ENCODE data around the gene PLAAT3.
A peak's percentile ranks its signal among the peaks of the same experiment; 100 is the strongest.

Gene PLAAT3

GRCh38 chr11:63564784-63565350 is 49.4 kb downstream of the PLAAT3 start:
- no peaks in the 10 kb centered on the region for H3K9me3 Mint-ChIP-seq
- no peak overlapping the region for H3K4me3 Mint-ChIP-seq
- H3K27ac Mint-ChIP-seq: peak overlapping the region; percentile 25 to 78 (median 65)

GRCh38 chr11:63564056-63564774 is 50.0 kb downstream of the PLAAT3 start:
- peaks cover 3% of the 10 kb centered on the region for H3K27me3 Mint-ChIP-seq (ENCODE audit: low read depth)
- no peak overlapping the region for H3K4me3 Mint-ChIP-seq
- H3K27ac Mint-ChIP-seq: peak overlapping the region; percentile 25 to 78 (median 65)
- H3K4me1 Mint-ChIP-seq: peaks cover 17% of the 10 kb centered on the region
- H3K36me3 Mint-ChIP-seq (ENCODE audit: low read depth): no peaks in the 10 kb centered on the region
- H3K9me3 Mint-ChIP-seq: no peaks in the 10 kb centered on the region
- TF ChIP-seq, protein P1, sequence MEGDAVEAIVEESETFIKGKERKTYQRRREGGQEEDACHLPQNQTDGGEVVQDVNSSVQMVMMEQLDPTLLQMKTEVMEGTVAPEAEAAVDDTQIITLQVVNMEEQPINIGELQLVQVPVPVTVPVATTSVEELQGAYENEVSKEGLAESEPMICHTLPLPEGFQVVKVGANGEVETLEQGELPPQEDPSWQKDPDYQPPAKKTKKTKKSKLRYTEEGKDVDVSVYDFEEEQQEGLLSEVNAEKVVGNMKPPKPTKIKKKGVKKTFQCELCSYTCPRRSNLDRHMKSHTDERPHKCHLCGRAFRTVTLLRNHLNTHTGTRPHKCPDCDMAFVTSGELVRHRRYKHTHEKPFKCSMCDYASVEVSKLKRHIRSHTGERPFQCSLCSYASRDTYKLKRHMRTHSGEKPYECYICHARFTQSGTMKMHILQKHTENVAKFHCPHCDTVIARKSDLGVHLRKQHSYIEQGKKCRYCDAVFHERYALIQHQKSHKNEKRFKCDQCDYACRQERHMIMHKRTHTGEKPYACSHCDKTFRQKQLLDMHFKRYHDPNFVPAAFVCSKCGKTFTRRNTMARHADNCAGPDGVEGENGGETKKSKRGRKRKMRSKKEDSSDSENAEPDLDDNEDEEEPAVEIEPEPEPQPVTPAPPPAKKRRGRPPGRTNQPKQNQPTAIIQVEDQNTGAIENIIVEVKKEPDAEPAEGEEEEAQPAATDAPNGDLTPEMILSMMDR (IDR thresholded peaks at IDR 0.05; ENCODE audit: unreplicated experiment in 3 of 3): no peak

More at GRCh38 chr11:63564784-63565350, 49.4 kb downstream of the PLAAT3 start:
- Mint-ChIP-seq H3K4me1 (peaks cover 17% of the 10 kb centered on the region), H3K36me3 (ENCODE audit: low read depth) (no peaks in the 10 kb centered on the region), H3K27me3 (ENCODE audit: low read depth) (peaks cover 3% of the 10 kb centered on the region)
- TF ChIP-seq, protein P1 (IDR thresholded peaks at IDR 0.05; ENCODE audit: unreplicated experiment in 3 of 3): no peak

GRCh38 chr11:63563201-63564055 is 50.8 kb downstream of the PLAAT3 start, which contains the start of gene PLAAT2:
Gene PLAAT2, minus strand, starts transcription at chr11:63563379. Its CDS starts 55 bp downstream, at chr11:63563324.
- TF ChIP-seq, protein P1 (IDR thresholded peaks at IDR 0.05; ENCODE audit: unreplicated experiment in 3 of 3): no peak
- no peaks in the 10 kb centered on the region for H3K9me3 Mint-ChIP-seq
- no peaks in the 10 kb centered on the region for H3K36me3 Mint-ChIP-seq (ENCODE audit: low read depth)
- H3K27me3 Mint-ChIP-seq (ENCODE audit: low read depth): peaks cover 3% of the 10 kb centered on the region
- H3K4me3 Mint-ChIP-seq: no peak within 1 kb of the TSS
- H3K27ac Mint-ChIP-seq: peak within 1 kb of the TSS in 2 of 3 experiments; percentile 44 to 78
- peaks cover 17% of the 10 kb centered on the region for H3K4me1 Mint-ChIP-seq

DNA sequence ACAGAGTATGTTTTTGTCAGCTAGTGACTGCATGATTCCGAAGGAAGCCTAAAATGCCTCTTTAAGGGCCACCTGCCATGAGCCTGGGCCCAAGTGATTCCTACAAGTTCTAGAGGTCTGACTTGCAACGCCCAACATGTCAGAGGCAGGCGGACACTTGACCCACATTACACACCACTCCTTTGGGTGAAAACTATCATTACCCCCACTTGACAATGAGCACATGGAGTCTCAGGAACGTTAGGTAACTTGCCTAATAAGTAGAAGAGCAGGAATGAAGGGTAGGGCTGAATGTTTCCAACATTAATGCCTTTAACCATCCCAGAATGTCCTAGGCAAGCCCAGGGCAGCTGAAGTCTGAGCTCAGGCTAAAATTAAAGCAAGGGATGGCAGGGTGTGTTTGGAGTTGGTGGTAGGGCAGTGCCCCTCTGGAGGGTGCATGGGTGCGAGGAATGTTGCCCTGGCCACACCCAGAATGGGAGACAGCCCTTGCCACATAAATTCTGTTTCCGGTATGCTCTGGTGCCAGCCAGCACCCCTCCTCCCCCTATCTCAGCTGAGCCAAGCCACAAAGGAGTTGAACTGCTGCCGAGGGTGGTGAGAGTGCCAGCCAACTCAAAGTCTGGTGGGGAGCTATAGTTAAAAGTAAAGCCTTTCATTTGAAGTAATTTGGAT is 53.6 kb downstream of the PLAAT3 start:
- TF ChIP-seq, protein P1 (IDR thresholded peaks at IDR 0.05; ENCODE audit: unreplicated experiment in 3 of 3): no peak
- H3K4me1 Mint-ChIP-seq: peaks cover 17% of the 10 kb centered on the region
- H3K4me3 Mint-ChIP-seq: no peak overlapping the region
- peaks cover 3% of the 10 kb centered on the region for H3K27me3 Mint-ChIP-seq (ENCODE audit: low read depth)
- no peak overlapping the region for H3K27ac Mint-ChIP-seq
- no peaks in the 10 kb centered on the region for H3K9me3 Mint-ChIP-seq
- no peaks in the 10 kb centered on the region for H3K36me3 Mint-ChIP-seq (ENCODE audit: low read depth)

DNA sequence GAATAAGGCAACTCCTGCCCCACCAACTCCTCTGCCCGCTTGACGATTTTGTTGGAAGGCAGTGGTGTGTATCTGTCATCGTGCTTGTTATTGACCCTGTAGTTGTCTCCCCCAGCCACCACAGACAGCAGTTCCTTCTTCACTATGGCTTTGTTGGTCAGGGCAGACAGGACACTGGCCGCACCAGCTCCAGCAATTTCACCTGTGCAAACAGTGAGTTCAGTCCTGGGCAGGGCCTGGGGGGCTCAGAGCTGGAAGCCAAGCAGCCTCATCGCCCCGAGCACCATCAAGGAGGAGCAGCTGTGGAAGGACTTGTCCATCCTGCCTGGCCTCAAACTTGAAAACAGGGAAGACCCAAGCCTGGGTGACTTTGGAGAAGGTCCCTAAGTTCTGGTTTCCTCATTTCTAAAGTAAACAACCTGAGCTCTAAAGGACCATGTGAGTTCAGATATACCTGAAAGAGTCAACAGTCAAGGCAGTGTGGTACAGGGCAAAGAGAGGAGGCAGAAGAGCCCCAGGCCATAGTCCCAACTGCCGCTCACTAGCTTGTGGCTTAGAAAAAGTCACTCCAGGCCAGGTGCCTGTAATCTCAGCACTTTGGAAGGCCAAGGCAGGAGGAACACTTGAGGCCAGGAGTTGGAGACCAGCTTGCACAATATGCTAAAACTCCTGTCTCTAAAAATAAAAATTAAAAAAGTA is 55.6 kb downstream of the PLAAT3 start:
- Mint-ChIP-seq H3K4me3 (no peak overlapping the region), H3K27me3 (ENCODE audit: low read depth) (peaks cover 7% of the 10 kb centered on the region), H3K4me1 (peaks cover 23% of the 10 kb centered on the region), H3K9me3 (no peaks in the 10 kb centered on the region), H3K27ac (no peak overlapping the region), H3K36me3 (ENCODE audit: low read depth) (no peaks in the 10 kb centered on the region)
- TF ChIP-seq, protein P1 (IDR thresholded peaks at IDR 0.05; ENCODE audit: unreplicated experiment in 3 of 3): no peak

All from nephron (organoid).